Measurements from ENCODE around the gene GLT8D1. TPM values are rescaled to one million over a fixed set of nuclear protein-coding genes. Genes with fewer than 3 reads are reported as not detected.

The GLT8D1 gene
- total and polyA plus RNA-seq, 4 donors: 33.3 to 77.9 (median 56.7) TPM

DNA sequence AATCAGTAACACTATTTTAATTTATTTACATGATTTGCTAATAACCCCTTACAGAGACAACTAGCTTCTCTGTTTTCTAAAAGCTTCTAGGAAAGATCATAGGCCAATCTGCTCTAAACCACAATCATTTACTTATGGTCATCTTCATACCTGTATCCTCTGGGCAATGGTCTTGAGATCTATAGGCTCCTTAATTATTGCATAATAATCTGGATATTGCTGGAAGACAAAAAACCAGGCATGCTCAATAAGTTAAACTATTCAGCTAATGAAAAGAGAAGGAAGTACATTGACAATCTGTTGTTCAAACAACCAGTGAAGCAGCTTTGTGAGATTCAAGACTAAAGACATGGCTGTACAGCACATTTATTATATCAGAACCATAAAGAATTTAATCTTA is 54.0 kb downstream of the GLT8D1 start:
- TF ChIP-seq, protein P1, sequence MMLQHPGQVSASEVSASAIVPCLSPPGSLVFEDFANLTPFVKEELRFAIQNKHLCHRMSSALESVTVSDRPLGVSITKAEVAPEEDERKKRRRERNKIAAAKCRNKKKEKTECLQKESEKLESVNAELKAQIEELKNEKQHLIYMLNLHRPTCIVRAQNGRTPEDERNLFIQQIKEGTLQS (IDR thresholded peaks at IDR 0.05): no peak
- TF ChIP-seq FOXA1 (IDR thresholded peaks at IDR 0.05) (no peak), YY1 (IDR thresholded peaks at IDR 0.05) (no peak), SP1 (IDR thresholded peaks at IDR 0.05) (no peak)
- Histone ChIP-seq H3K4me1 (ENCODE audit: control insufficient read depth in 4 of 4, insufficient read depth in 4 of 4, low read length in 3 of 4) (no peaks in the 10 kb centered on the region), H3K4me3 (ENCODE audit: low read depth in 1 of 3, low read length in 3 of 3) (no peak overlapping the region), H3K9ac (ENCODE audit: low read depth in 1 of 2, low read length in 2 of 2) (no peak overlapping the region), H3K27ac (ENCODE audit: low read depth in 1 of 2, low read length in 2 of 2) (no peak overlapping the region), H3K9me3 (ENCODE audit: control insufficient read depth in 4 of 4, low read length in 3 of 4) (no peaks in the 10 kb centered on the region), H3K27me3 (ENCODE audit: control insufficient read depth in 4 of 4, insufficient read depth in 4 of 4, low read length in 3 of 4) (no peaks in the 10 kb centered on the region), H3K36me3 (ENCODE audit: control insufficient read depth in 4 of 4, insufficient read depth in 3 of 4, low read depth in 1 of 4, low read length in 3 of 4) (peaks cover 9 to 64% (median 56%) of the 10 kb centered on the region in 4 donors)
- no peak for DNase-seq (ENCODE audit: low spot score)

DNA sequence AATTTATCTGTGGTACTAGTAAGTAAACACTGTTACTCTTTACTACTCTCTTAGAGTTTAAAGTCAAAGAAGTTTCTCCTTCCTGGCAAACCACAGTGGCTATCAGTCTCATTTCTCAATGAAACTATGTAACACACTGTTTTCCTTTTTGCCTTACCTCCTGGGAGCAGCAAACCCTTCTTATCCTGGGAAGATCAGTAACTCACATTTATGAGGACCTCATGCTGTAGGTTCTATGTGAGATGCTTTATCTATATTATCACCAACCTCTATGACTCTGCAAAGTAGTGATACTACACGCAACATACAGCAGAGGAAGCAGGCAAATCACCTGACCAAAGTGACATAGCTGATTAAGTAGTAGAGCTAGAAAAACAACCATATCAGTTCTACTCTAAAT is 55.2 kb downstream of the GLT8D1 start:
- no peak for DNase-seq (ENCODE audit: low spot score)
- Histone ChIP-seq H3K9ac (ENCODE audit: low read depth in 1 of 2, low read length in 2 of 2) (no peak overlapping the region), H3K36me3 (ENCODE audit: control insufficient read depth in 4 of 4, insufficient read depth in 3 of 4, low read depth in 1 of 4, low read length in 3 of 4) (peaks cover 9 to 59% (median 49%) of the 10 kb centered on the region in 4 donors), H3K9me3 (ENCODE audit: control insufficient read depth in 4 of 4, low read length in 3 of 4) (no peaks in the 10 kb centered on the region), H3K4me1 (ENCODE audit: control insufficient read depth in 4 of 4, insufficient read depth in 4 of 4, low read length in 3 of 4) (no peaks in the 10 kb centered on the region), H3K27me3 (ENCODE audit: control insufficient read depth in 4 of 4, insufficient read depth in 4 of 4, low read length in 3 of 4) (no peaks in the 10 kb centered on the region), H3K4me3 (ENCODE audit: low read depth in 1 of 3, low read length in 3 of 3) (no peak overlapping the region), H3K27ac (ENCODE audit: low read depth in 1 of 2, low read length in 2 of 2) (no peak overlapping the region)
- TF ChIP-seq NR2F2 (IDR thresholded peaks at IDR 0.05) (no peak), RXRA (IDR thresholded peaks at IDR 0.05) (no peak), JUND (IDR thresholded peaks at IDR 0.05) (no peak), TAF1 (conservative IDR thresholded peaks at IDR 0.05) (no peak), YY1 (IDR thresholded peaks at IDR 0.05) (no peak), SP1 (IDR thresholded peaks at IDR 0.05) (no peak), HNF4G (IDR thresholded peaks at IDR 0.05) (no peak), EGR1 (IDR thresholded peaks at IDR 0.05; ENCODE audit: low read depth in 2 of 2) (no peak), FOXA2 (IDR thresholded peaks at IDR 0.05) (no peak)
- TF ChIP-seq, protein P2, sequence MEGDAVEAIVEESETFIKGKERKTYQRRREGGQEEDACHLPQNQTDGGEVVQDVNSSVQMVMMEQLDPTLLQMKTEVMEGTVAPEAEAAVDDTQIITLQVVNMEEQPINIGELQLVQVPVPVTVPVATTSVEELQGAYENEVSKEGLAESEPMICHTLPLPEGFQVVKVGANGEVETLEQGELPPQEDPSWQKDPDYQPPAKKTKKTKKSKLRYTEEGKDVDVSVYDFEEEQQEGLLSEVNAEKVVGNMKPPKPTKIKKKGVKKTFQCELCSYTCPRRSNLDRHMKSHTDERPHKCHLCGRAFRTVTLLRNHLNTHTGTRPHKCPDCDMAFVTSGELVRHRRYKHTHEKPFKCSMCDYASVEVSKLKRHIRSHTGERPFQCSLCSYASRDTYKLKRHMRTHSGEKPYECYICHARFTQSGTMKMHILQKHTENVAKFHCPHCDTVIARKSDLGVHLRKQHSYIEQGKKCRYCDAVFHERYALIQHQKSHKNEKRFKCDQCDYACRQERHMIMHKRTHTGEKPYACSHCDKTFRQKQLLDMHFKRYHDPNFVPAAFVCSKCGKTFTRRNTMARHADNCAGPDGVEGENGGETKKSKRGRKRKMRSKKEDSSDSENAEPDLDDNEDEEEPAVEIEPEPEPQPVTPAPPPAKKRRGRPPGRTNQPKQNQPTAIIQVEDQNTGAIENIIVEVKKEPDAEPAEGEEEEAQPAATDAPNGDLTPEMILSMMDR (IDR thresholded peaks at IDR 0.05; ENCODE audit: low read depth, low read length, missing input control): no peak
- TF ChIP-seq, protein P1 (IDR thresholded peaks at IDR 0.05): no peak
- WGBS: 92% methylated on average over 1 of the region's 1 CpG

DNA sequence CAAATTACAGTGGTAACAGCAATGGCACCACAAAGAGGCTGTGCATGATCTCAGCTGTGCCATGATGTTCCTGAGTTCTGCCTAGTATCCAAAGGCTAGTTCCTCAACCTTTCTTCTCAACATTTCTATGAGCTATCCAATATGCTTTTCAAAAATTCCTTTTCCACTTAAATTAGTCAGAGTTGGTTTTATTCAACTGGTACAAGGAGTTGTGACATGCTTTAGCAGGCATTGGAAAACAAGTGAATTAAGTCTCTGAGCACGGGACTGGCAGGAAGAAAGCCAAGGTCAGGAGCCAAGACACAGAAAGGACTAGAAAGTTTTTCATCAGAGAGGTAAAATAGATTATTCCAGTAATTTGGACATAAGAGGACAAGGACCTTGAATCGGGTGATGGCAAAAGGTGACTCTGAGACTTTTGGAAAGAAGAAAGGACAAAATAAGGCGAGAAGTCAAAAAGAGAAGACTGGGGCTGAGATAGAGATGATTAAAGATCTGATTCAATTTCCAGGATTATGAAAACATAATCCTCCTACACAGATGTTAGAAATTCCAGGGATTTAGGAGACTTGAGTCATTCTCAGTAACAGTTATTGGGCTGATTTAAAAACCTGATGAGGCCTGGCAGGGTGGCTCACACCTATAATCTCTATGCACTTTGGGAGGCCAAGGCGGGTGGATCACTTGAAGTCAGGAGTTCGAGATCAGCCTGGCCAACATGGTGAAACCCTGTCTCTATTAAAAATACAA is 56.0 kb downstream of the GLT8D1 start:
- Histone ChIP-seq H3K27ac (ENCODE audit: low read depth in 1 of 2, low read length in 2 of 2) (no peak overlapping the region), H3K9ac (ENCODE audit: low read depth in 1 of 2, low read length in 2 of 2) (no peak overlapping the region), H3K4me3 (ENCODE audit: low read depth in 1 of 3, low read length in 3 of 3) (no peak overlapping the region), H3K9me3 (ENCODE audit: control insufficient read depth in 4 of 4, low read length in 3 of 4) (no peaks in the 10 kb centered on the region), H3K27me3 (ENCODE audit: control insufficient read depth in 4 of 4, insufficient read depth in 4 of 4, low read length in 3 of 4) (no peaks in the 10 kb centered on the region), H3K4me1 (ENCODE audit: control insufficient read depth in 4 of 4, insufficient read depth in 4 of 4, low read length in 3 of 4) (no peaks in the 10 kb centered on the region), H3K36me3 (ENCODE audit: control insufficient read depth in 4 of 4, insufficient read depth in 3 of 4, low read depth in 1 of 4, low read length in 3 of 4) (peaks cover 9 to 59% (median 49%) of the 10 kb centered on the region in 4 donors)
- DNase-seq (ENCODE audit: low spot score): no peak
- 76% methylated on average over 5 of the region's 5 CpGs for WGBS
- TF ChIP-seq FOXA1 (IDR thresholded peaks at IDR 0.05) (no peak), FOXA2 (IDR thresholded peaks at IDR 0.05) (no peak), HNF4G (IDR thresholded peaks at IDR 0.05) (no peak), TAF1 (conservative IDR thresholded peaks at IDR 0.05) (no peak), RAD21 (IDR thresholded peaks at IDR 0.05) (no peak), NR2F2 (IDR thresholded peaks at IDR 0.05) (no peak), RXRA (IDR thresholded peaks at IDR 0.05) (no peak), EGR1 (IDR thresholded peaks at IDR 0.05; ENCODE audit: low read depth in 2 of 2) (no peak)
- TF ChIP-seq, protein P2 (IDR thresholded peaks at IDR 0.05; ENCODE audit: low read depth, low read length, missing input control): no peak
- TF ChIP-seq, protein P3, sequence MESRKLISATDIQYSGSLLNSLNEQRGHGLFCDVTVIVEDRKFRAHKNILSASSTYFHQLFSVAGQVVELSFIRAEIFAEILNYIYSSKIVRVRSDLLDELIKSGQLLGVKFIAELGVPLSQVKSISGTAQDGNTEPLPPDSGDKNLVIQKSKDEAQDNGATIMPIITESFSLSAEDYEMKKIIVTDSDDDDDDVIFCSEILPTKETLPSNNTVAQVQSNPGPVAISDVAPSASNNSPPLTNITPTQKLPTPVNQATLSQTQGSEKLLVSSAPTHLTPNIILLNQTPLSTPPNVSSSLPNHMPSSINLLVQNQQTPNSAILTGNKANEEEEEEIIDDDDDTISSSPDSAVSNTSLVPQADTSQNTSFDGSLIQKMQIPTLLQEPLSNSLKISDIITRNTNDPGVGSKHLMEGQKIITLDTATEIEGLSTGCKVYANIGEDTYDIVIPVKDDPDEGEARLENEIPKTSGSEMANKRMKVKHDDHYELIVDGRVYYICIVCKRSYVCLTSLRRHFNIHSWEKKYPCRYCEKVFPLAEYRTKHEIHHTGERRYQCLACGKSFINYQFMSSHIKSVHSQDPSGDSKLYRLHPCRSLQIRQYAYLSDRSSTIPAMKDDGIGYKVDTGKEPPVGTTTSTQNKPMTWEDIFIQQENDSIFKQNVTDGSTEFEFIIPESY (IDR thresholded peaks at IDR 0.05): no peak

Measured in liver (tissue), 9 donors.